Non-pigmented ciliary epithelial cell (primary cell): ENCODE results near the gene ANKRD45.
"Not testable (repeated sequence)": the region's sequence is repeated elsewhere in the genome, so short reads cannot be mapped to it uniquely, and the experiment has no call there.

Experiments used
- DNase-seq: peaks from one replicate; pipeline ENCODE4 v3.0.0-alpha.2; 2010; ENCODE audit warnings: low read depth

Gene ANKRD45

DNA sequence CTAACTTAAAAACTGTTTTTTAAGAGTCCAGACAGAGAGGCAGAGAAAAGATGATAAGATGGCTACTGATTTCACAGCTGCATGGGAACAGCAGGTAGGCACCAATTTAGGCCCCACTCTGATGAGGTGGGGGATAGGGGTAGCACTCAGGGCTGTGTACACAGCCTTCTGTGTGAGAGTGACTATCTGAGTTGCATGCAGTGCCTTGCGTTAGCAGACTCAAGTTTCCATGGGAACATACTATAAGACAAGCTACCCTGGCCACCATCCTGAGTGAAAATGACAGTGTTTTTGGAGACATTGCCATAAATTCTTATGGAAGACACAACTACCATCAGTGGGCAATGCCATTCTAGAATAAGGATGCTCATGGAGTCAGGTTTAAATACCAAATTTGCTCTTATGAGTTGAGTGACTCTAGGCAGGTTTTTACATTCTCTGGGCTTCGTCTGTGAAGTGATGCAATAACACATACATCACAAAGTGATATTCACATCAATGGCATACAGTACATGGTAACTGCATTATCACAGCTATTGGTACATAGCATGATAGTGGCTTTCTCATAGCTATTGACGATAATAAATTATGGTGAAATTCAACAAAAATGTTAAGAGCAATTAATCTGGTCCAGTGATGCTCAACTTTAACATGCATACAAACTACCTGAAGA lies 97.3 kb downstream of the ANKRD45 start:
- no peak for DNase-seq

DNA sequence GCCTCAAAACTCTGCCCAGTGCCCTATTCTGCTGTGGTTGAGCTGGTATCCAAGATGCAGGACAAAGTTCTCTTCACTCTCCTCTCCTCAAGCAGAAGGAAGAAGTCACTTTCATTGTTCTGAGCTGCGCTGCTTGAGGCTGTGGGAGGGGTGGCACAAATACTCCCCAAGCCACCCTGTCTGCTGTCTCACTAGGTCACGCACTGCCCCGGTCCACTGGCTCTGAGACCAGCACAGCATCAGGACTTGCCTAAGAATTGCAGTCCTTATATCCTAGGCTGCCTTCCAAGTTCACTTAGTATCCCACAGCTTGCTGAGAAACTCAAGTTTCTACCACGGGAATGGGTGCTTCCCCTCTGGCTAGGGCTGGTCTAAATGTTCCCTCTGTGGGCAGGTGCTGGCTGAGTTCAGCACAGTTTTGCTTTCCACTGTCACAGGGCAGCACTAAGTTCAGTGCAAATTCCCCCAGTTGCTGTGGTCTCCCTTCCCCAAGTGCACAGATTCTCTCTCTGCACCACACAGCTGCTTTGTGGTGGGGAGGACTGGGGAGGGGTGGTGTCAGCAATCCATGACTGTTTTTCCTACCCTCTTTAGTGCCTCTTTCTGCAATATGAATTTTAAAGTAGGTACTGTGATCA lies 99.2 kb downstream of the ANKRD45 start:
- DNase-seq = no peak

DNA sequence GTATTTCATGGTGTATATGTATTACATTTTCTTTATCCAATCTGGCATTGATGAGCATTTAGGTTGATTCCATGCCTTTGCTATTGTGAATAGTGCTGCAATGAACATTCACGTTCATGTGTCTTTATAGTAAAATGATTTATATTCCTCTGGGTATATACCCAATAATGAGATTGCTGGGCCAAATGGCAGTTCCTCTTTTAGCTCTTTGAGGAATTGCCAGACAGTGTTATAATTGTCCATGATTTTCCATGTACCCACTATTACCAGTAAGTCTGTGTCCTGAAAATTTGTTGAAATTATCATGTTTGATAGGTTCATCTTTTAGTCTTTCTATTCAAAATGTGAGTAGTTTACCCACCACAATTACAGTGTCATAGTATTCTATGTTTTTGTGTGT lies 101.2 kb downstream of the ANKRD45 start:
- no peak for DNase-seq

DNA sequence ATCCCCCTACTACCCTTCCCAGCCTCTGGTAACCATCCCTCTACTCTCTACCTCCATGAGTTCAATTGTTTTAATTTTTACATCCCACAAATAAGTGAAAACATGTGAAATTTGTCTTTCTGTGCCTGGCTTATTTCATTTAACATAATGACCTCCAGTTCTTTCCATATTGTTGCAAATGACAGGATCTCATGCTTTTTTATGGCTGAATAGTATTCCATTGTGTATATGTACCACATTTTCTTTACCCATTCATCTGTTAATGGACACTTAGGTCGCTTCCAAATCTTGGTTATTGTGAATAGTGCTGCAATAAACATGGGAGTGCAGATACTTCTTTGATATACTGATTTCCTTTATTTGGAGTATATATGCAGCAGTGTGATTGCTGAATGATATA lies 105.8 kb downstream of the ANKRD45 start:
- not testable (repeated sequence) for DNase-seq

DNA sequence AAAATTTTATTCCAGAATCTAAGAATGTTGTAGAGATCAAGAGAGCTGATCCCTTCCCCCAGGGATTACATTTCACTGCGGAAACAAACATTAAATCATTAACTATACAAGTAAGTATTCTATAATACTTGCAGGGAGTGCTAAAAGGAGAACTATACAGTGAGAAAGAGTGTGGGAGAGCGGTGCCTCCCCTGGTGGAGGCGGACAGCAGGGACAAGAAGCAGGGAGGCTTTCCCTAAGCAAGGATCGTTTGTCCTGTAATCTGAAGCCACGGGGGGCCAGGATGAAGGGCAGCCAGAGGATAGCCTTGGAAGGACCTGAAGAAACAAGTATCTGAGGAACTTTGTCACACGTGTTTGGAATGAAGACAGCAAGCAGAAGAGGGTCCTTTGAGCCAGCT lies 106.8 kb downstream of the ANKRD45 start:
- no peak for DNase-seq

DNA sequence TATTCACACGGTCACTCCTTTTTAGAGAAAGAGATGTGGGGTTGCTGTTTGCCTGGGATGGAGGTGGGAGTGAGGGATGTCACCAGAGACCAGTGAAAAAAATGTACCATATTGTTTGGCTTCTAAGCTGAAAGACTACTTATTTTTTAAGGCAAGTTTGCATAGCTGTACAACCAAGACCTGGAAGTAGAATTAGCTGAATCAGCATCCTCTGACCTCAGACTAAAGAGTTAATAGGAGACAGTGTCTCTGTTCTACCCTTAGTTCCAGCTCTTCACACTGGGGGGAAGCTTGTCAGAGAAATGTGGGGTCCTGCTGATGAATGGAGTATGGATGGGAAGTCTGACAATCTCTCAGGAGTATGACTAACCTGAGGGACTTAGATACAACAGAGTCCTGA lies 108.4 kb downstream of the ANKRD45 start:
- no peak for DNase-seq

DNA sequence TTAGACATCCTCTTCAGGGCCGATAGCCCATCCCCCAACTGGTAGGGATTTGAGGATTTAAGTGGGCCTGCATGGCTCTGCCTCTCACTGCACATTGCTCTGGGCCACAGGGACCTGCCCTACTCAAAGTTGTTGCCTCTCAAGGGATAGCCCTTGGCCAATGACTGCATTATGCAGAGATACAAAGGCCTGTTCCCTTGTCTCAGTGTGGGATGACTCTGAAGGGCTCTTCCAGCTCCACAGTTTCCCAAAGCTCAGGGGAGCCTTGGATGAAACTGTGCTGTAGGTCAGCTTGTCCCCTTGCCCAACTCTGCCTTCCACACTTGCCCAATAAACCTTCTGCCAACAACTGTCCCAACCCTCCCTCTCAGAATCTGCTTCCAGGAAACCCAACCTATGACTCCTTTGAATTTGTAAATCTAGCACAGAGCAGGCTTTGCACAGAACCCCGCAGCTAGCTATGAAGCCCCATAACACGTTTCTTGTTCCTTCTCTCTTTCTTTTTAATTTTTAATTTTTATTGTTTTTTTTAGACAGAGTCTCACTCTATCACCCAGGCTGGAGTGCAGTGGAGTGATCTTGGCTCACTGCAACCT lies 109.3 kb downstream of the ANKRD45 start:
- no peak for DNase-seq
